Stimulated activated CD8-positive, alpha-beta memory T cell treated with anti-CD3 and anti-CD28 coated beads, Interleukin-4, amount 100 ng/mL, for 1 hour (primary cell): ENCODE data around the gene CPHXL2.

ENCODE experiments used
- DNase-seq, 2 donors: peaks; one replicate each; pipeline ENCODE4 v3.0.0-alpha.2; 2020; ENCODE audit warnings: low read depth in 2 of 2, low spot score in 1 of 2

CPHXL2 gene

DNA sequence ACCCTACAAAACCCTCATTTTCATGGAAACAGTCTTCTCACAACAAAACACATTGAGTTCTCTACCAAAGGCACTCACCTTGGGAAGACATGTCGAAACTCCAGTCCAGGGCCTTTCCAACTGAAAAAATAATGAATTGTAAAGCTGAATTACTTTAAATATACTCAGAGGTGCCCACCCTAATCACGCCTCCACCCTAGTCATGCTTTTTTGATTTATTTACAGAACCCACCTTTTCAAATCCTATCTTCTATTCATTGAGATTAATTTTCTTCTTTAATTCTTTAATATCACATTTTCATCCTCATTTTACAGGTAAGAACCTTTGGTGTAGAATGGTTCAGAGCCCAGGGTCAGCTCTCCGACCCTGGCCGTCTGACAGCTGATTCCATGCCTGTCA lies at the start of gene CPHXL2:
Gene CPHXL2, minus strand, starts transcription at position 101 of the 400 bp plus-strand sequence. Its CDS starts 10 bp downstream, at position 91.
- DNase-seq, result no peak

GRCh38 chr16:75726390-75726789 lies 49.6 kb upstream of the CPHXL2 start, which contains the start of gene CPHXL:
Gene CPHXL, minus strand, starts transcription at chr16:75726490. Its CDS starts 48 bp downstream, at chr16:75726442.
- no peak for DNase-seq

DNA sequence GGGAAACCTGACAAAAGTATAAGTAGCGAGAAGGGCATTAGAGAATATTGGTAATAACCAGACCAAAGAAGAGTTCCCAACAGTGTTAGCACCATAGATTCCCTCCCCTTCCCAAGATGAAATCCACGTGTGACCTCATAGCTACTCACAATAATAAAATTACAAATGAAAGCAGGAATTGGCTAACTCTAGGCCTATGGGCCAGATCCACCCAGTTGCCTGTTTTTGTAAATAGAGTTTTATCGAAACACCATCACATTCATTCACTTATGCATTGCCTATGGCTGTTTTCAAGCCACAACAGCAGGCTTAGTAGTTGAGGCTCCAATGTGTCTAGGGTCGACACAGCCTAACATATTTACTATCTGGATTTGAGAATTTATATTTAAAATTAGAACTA lies 41.6 kb upstream of the CPHXL2 start:
- no peak for DNase-seq

- DNase-seq, result no peak
These were observed 37.9 kb upstream of the CPHXL2 start for GRCh38 chr16:75714661-75715060.

DNA sequence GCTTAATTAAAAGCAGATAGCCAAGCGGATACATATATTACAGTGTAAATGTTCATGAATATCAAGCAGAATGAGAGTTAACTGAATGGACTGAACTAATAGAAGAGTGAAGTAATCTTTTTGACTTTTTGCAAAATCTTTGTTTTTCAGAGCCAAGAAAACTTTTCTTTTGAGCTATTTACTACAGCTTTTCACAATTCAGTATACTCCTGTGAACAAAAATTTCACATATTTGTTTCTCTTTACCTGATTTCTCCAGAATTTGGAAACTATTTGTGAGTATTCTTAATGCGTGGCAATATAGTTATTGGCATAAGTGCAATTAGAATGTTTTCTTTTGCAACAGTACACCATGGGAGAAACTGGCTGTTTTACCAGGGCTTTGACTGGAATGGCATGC lies 33.5 kb upstream of the CPHXL2 start:
- DNase-seq, result no peak

DNA sequence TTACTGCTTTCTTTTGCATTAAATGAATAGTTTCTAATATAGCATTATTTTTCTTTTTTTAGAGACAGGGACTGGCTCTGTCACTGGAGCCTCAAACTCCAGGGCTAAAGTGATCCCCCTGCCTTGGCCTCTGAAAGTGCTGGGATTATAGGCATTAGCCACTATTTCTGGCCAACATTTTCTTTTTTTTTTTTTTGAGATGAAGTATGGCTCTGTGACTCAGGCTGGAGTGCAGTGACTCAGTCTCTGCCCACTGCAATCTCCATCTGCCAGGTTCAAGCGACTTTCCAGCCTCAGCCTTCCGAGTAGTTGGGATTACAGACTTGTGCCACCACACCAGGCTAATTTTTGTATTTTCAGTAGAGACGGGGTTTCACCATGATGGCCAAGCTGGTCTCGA lies 26.5 kb upstream of the CPHXL2 start:
- DNase-seq, result no peak

DNA sequence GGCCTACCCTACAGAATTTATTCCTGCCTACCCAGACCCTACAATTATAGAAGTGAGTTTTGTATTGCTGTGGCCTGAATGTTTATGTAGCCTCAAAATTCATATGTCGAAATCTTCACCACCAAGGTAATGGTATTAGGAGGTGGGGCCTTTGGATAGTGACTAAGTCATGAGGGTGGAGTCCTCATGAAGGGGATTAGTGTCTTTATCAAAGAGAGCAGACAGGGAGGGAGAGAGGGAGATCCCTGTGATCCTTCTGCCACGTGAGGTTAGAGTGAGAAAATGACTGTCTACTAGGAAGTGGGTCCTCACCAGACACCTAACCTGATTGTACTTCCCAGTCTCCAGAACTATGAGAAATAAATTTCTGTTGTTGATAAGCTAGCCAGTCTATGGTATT lies 25.4 kb upstream of the CPHXL2 start:
- DNase-seq, result no peak

- no peak for DNase-seq
These were observed 24.6 kb upstream of the CPHXL2 start, which contains the start of gene DUXB for GRCh38 chr16:75701361-75701760. Gene DUXB, minus strand, starts transcription at chr16:75701461. Its CDS starts 43 bp downstream, at chr16:75701418.

DNA sequence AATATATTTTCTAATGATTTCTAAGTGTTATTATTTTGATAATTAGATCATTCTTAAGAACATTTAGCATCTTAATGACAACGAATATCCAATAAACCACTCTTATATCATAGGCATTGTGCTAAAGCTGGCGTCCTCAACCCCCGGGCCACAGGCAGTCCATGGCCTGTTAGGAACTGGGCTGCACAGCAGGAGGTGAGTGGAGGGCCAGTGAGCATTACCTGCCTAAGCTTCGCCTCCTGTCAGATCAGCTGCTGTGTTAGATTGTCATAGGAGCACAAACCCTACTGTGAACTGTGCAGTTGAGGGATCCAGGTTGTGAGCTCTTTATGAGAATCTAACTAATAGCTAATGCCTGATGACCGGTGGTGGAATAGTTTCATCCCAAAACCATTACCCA lies 20.8 kb upstream of the CPHXL2 start:
- DNase-seq, result no peak

GRCh38 chr16:75695708-75696107 lies 18.9 kb upstream of the CPHXL2 start:
- DNase-seq, result no peak

- DNase-seq, result no peak
These were observed 10.6 kb upstream of the CPHXL2 start for GRCh38 chr16:75687361-75687760.

DNA sequence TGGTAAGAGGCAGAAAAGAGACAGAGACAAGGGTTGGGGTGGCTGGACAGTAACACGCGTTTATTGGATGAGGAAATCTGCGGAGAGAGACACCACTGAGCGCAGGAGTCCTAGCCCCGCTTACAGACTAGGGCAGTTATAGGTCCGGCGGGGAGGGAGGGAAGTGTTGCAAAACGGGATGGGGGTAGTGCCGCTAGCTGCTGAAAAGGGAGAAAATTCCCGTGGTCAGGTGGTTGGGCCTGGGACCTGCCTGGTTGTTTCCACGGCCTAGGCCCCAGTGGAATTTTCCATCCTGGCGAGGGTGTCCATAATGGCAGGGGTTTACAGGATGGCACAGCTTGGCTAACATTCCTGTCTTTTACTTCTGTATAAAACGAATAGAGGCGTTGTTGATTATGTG lies 5.5 kb upstream of the CPHXL2 start:
- DNase-seq, result no peak

DNA sequence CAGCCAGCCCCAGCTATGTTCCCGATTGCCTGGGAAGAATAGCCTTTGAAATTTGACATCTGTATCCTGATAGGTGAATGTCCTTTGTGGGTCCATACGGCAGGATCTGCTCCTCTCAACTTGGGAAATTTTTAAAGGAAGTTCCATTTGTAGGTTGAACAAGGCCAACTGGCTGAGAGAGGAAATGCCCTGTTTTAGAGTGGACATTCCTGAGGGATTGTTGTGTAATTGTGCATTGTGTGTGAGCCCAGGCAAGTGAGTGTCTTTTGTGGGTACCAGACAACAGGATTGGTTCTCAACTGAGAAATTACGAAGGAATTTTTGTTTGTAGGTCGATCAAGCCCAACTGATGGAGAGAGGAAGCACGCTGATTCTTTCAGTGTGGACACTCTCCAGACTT lies 2.6 kb upstream of the CPHXL2 start:
- no peak for DNase-seq

DNA sequence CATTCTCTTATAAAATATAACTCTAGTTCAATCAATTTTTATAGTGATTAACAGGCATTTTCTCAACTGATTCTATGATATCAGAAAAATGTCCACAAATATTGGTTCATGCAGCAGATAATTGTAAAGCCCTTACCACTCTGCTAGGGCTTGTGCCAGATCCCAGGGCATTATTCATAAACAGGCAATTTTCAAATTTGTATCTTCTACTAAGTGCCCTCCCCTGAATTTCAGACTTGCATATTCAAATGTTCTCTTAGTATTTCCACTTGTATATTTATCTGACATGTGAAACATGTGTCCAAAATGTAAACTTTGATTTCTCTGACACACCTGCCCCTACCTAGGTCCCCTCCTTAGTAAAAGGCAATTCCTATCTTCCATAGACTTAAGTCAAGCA lies 9.3 kb downstream of the CPHXL2 start:
- DNase-seq, result no peak

DNA sequence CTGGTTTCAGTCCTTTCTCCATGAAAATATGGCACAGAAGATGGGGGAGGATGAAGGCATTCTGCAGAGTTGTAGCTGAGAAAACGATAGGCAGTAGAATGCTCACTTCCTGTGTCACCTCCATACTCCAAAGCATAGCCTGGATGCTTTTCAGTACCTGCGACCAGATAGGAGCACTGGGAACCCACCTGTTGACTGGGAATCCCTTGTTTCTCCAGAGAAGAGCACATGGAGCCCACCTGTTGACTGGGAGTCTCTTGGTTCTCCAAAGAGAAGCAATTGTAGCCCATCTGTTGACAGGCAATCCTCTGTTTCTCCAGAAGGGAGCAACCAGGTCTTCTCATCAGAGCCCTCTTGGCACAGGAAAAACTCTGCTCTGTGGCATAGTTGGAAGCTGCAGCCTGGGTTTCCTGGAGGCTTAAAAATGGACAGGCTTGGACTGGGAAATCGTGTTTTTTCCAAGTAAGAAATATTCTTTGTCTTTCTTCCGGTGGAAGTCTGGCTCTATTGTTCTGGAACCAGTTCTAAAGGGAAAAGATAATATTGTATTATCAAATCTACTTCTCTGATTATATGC lies 16.0 kb downstream of the CPHXL2 start:
- DNase-seq, result no peak

DNA sequence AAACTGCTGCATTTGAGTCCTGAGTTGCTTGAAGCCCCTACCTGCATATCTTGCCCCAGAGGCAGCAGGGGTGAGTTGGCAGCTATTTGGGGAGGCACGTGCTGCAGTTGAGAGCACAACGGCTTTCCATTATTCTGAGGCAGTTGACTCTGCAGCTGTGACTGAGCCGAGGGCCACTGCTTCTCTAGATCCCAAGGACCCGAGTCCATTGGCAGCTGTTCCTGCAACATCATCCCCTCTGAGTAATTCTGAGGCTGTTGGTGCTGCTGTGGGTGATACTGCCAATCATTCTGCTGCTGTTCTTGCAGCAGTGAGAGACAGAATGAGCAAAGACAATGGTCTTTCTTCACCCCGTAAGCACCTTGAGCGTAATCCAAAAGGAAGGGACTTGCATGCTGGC lies 16.5 kb downstream of the CPHXL2 start:
- DNase-seq, result no peak

DNA sequence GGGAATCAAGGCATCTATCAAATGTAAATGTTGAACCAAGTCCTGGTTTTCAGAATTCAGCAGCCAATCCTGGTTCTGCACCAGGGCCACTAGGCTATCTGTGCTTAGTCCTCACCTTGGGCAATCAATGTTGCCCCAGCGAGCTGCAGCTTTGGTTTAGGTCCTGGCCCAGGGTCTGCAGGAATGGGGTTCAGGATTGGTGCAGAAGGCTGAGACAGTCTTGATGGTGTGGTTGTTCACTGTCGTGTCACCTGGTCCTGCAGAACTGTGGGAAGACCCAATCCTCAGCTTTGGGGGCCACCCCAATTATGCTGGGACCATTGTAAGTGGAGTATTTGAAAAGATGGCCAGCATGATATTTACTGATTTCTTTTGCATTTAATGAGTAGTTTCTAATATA lies 18.6 kb downstream of the CPHXL2 start:
- no peak for DNase-seq

- DNase-seq, result no peak
These were observed 22.9 kb downstream of the CPHXL2 start for GRCh38 chr16:75653922-75654321.

DNA sequence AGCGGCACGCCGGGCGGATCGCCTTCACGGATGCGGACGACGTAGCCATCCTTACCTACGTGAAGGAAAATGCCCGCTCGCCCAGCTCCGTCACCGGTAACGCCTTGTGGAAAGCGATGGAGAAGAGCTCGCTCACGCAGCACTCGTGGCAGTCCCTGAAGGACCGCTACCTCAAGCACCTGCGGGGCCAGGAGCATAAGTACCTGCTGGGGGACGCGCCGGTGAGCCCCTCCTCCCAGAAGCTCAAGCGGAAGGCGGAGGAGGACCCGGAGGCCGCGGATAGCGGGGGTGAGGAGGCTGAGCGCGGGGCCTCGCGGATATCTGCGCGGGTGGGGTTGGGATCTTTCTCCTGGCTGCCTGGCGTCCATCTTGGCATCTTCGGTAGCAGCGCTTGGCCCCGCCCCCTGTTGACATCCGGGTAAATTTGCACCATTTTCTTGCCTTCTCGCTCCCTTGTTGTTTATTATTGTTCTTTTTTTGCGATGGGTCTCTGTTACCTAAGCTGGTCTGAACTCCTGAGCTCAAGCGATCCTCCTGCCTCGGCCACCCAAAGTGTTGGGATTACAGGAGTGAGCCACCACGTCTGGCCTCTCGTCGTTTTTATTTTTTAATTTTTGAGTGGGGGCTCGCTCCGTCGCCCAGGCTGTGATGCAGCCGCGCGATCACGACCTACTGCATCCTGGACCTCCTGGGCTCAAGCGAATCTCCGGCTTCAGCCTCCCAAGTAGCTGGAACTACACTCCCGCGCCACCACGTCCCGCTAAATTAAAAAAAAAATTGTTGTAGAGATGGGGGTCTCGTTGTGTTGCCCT lies 28.3 kb downstream of the CPHXL2 start:
- peak; percentile 67 to 70 for DNase-seq

- peak; percentile 85 to 90 for DNase-seq
These were observed 29.1 kb downstream of the CPHXL2 start, which contains the start of the genes KARS1 and TERF2IP for GRCh38 chr16:75647492-75648264. Gene KARS1, minus strand, starts transcription at chr16:75647665. Its CDS starts 26 bp downstream, at chr16:75647639. Gene TERF2IP, plus strand, starts transcription at chr16:75647773. Its CDS starts 110 bp downstream, at chr16:75647883.

DNA sequence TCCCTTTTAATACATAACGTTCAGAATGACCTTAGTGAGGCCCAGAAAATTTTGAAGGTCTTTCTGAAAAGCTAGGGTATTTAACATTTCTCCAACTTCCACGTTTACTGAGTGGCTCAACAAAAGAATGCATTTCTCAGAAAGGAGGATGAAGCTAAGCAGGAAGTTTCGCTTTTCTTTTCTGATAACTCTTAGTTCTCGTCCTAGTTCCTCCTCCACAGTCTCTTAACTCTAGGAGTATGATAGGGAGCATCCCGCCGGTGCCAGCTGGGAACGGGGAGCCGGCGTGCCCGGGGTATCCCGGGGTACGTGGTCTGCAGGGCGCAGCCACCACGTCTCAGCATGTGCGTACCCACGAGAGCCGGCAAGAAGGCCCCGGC lies 29.7 kb downstream of the CPHXL2 start:
- no peak for DNase-seq
